ENCODE results near the gene ZSCAN30. TPM values are rescaled to one million over a fixed set of nuclear protein-coding genes. Genes with fewer than 3 reads are reported as not detected.

ZSCAN30 gene
- total RNA-seq, 4 donors from 2014 or later, result 8.6 to 14.2 (median 10.2) TPM

GRCh38 chr18:35203067-35203466, 87.0 kb downstream of the ZSCAN30 start:
- H3K9me3 ChIP-seq, result no peaks in the 10 kb centered on the region
- peak overlapping the region in 1 of 4 donors; percentile 26 for H3K27ac ChIP-seq (replicated peaks in 1 of 4)
- intact Hi-C loops (cut with DNase I), result no loop called here
- no peaks in the 10 kb centered on the region for H3K36me3 ChIP-seq
- TF ChIP-seq CTCF (IDR thresholded peaks at IDR 0.05) (no peak), EP300 (IDR thresholded peaks at IDR 0.05) (no peak)
- H3K4me1 ChIP-seq, result peaks cover 6 to 14% (median 9%) of the 10 kb centered on the region in 4 donors
- DNase-seq (ENCODE audit: extremely low spot score), result no peak
- H3K27me3 ChIP-seq, result no peaks in the 10 kb centered on the region
- no peak overlapping the region for H3K4me3 ChIP-seq
- WGBS, result 31% methylated on average over 3 of the region's 3 CpGs

- no peak overlapping the region for H3K27ac ChIP-seq (replicated peaks in 1 of 4)
- DNase-seq (ENCODE audit: extremely low spot score), result no peak
- WGBS, result 78% methylated on average over 5 of the region's 5 CpGs
- no peaks in the 10 kb centered on the region for H3K9me3 ChIP-seq
- H3K4me3 ChIP-seq, result no peak overlapping the region
- H3K36me3 ChIP-seq, result no peaks in the 10 kb centered on the region
- intact Hi-C loops (cut with DNase I), result no loop called here
- TF ChIP-seq POLR2AphosphoS5 (IDR thresholded peaks at IDR 0.05) (no peak), CTCF (IDR thresholded peaks at IDR 0.05) (no peak), EP300 (IDR thresholded peaks at IDR 0.05) (no peak), POLR2A (IDR thresholded peaks at IDR 0.05; ENCODE audit: low read depth) (no peak)
- no peaks in the 10 kb centered on the region for H3K27me3 ChIP-seq
- peaks cover 6 to 19% (median 11%) of the 10 kb centered on the region in 4 donors for H3K4me1 ChIP-seq
These were observed 88.6 kb downstream of the ZSCAN30 start for GRCh38 chr18:35201256-35201931.

Other genes starting within 250 kb of the ZSCAN30 start
- gene MAPRE2, start 248.8 kb downstream of the ZSCAN30 start, total RNA-seq, result 10 to 100 TPM; 22.2 to 32.2 (median 24.5) TPM
- 10 to 100 TPM; 22.2 to 27.8 (median 24.9) TPM for gene ZNF397, start 49.2 kb downstream of the ZSCAN30 start, total RNA-seq
- gene ZNF24, start 54.2 kb upstream of the ZSCAN30 start, total RNA-seq, result 10 to 100 TPM; 31.2 to 41.1 (median 39.3) TPM
- 1 to 10 TPM in 3 of 4 donors, under 1 TPM in 1; 0.99 to 2.5 (median 1.4) TPM for gene ZNF396, start 87.1 kb upstream of the ZSCAN30 start, total RNA-seq
- 10 to 100 TPM in 2 of 4 donors, 1 to 10 TPM in 2; 4.0 to 19.5 (median 8.8) TPM for gene INO80C, start 207.7 kb upstream of the ZSCAN30 start, total RNA-seq

All from esophagus muscularis mucosa (tissue), 4 donors.